HCT116 (cell line): ENCODE data around the gene FBRS. TPM values are rescaled to one million over a fixed set of nuclear protein-coding genes. Genes with fewer than 3 reads are reported as not detected.

Experiments
- ATAC-seq: fragments of 200-7000 bp; cut with Tn5 transposase; 2 replicates; pipeline ENCODE4 v1.9.1; 2020; ENCODE audit warnings: mild to moderate bottlenecking, moderate library complexity
- BruUV-seq: library from RNA; stranded (reverse); fragments of 400-500 nt; replicated peaks from 2 replicates; lab custom pipeline; 2021; lab: Mats Ljungman, UMichigan
- CTCF ChIA-PET: fragments of 300-600 bp; sonication (Branson Sonifier 250); formaldehyde crosslinking; loops from one replicate; lab custom pipeline; 2021; ENCODE audit warnings: antibody characterized with exemption; lab: Charles Lee
- POLR2A ChIA-PET: fragments of 300-600, 350-600 bp; sonication (Branson Sonifier 250); formaldehyde crosslinking; loops from one replicate; lab custom pipeline; 2021; ENCODE audit warnings: antibody characterized with exemption; lab: Charles Lee
- RAD21 ChIA-PET, 2 experiments: fragments of 300-600 bp; sonication (Branson Sonifier 250); formaldehyde crosslinking; loops; one replicate each; lab custom pipeline; 2023; ENCODE audit warnings: low total read pairs in 2 of 2; ENCODE audit not compliant: uncharacterized antibody in 2 of 2, unreplicated experiment in 2 of 2, low non-redundant PET in 1 of 2; lab: Charles Lee
- DNase-seq: peaks from one replicate; pipeline ENCODE4 v3.0.0-alpha.2; 2010; ENCODE audit warnings: low read depth, low spot score
- H2AFZ ChIP-seq: fragments of 200-600 bp; shearing (Covaris generic), sonication (generic); 2 replicates; pipeline ENCODE4 v1.6.1; 2017; ENCODE audit warnings: low read depth, mixed run types, mixed read lengths, antibody characterized with exemption, low read length; ENCODE audit not compliant: poor library complexity, severe bottlenecking
- H3K27ac ChIP-seq: 2 replicates; pipeline ENCODE4 v1.5.1; 2012; ENCODE audit warnings: low read depth, low read length
- H3K27me3 ChIP-seq: fragments of 200-600 bp; sonication (generic); 2 replicates; pipeline ENCODE4 v1.6.1; 2016; ENCODE audit warnings: mixed run types, low read length, mixed read lengths; ENCODE audit not compliant: insufficient read depth
- H3K36me3 ChIP-seq, 2 experiments: fragments of 200-500 bp in 1 of 2; fragments of 200-600 bp in 1 of 2; sonication (Bioruptor generic) in 1 of 2; sonication (generic) in 1 of 2; 2 replicates each; pipeline versions ENCODE4 v1.5.1 to v1.6.1; 2014 to 2016; ENCODE audit warnings: low read length in 2 of 2, inconsistent platforms in 1 of 2, mixed read lengths in 1 of 2, mixed run types in 1 of 2; ENCODE audit not compliant: insufficient read depth in 2 of 2, control insufficient read depth in 1 of 2
- H3K4me1 ChIP-seq, 2 experiments: fragments of 200-600 bp in 1 of 2; sonication (generic) in 1 of 2; 2 replicates each; pipeline versions ENCODE4 v1.5.1 to v1.6.1; 2012 to 2017; ENCODE audit warnings: low read length in 2 of 2, inconsistent platforms in 1 of 2, mild to moderate bottlenecking in 1 of 2, mixed read lengths in 1 of 2, mixed run types in 1 of 2, moderate library complexity in 1 of 2; ENCODE audit not compliant: insufficient read depth in 2 of 2, control insufficient read depth in 1 of 2
- H3K4me2 ChIP-seq: fragments of 200-600 bp; sonication (generic); 2 replicates; pipeline ENCODE4 v1.6.1; 2017; ENCODE audit warnings: mixed run types, low read length, mixed read lengths
- H3K4me3 ChIP-seq, 2 experiments: fragments of 200-600 bp in 1 of 2; sonication (generic) in 1 of 2; replicated peaks in 1 of 2; 2 replicates each; pipeline ENCODE4 v1.5.1; 2011 to 2016; ENCODE audit warnings: low read length in 2 of 2, control low read depth in 1 of 2, low read depth in 1 of 2, mild to moderate bottlenecking in 1 of 2, mixed read lengths in 1 of 2, mixed run types in 1 of 2
- H3K79me2 ChIP-seq: fragments of 200-600 bp; sonication (generic); 2 replicates; pipeline ENCODE4 v1.6.1; 2017; ENCODE audit warnings: mild to moderate bottlenecking, mixed run types, low read length, moderate library complexity, mixed read lengths; ENCODE audit not compliant: insufficient read depth
- H3K9ac ChIP-seq: fragments of 200-600 bp; sonication (generic); 2 replicates; pipeline ENCODE4 v1.6.1; 2016; ENCODE audit warnings: low read length, mixed read lengths
- H3K9me2 ChIP-seq: fragments of 200-600 bp; sonication (generic), shearing (Covaris generic); 2 replicates; pipeline ENCODE4 v1.6.1; 2017; ENCODE audit warnings: mixed run types, mild to moderate bottlenecking, moderate library complexity; ENCODE audit not compliant: insufficient read depth
- H3K9me3 ChIP-seq, 2 experiments: fragments of 200-500 bp in 1 of 2; fragments of 200-600 bp in 1 of 2; sonication (Bioruptor generic) in 1 of 2; sonication (generic) in 1 of 2; 2 replicates each; pipeline ENCODE4 v1.6.1; 2014 to 2017; ENCODE audit warnings: low read length in 2 of 2, mixed read lengths in 2 of 2, inconsistent platforms in 1 of 2, low read depth in 1 of 2, mild to moderate bottlenecking in 1 of 2, mixed run types in 1 of 2, moderate library complexity in 1 of 2; ENCODE audit not compliant: control insufficient read depth in 1 of 2, insufficient read depth in 1 of 2
- H4K20me1 ChIP-seq: fragments of 200-600 bp; sonication (generic), shearing (Covaris generic); 2 replicates; pipeline ENCODE4 v1.6.1; 2017; ENCODE audit warnings: mixed run types, mild to moderate bottlenecking, moderate library complexity; ENCODE audit not compliant: insufficient read depth
- JUND ChIP-seq: IDR thresholded peaks from 2 replicates; pipeline ENCODE4 v1.6.1; 2012
- POLR2AphosphoS5 ChIP-seq: IDR thresholded peaks from 2 replicates; pipeline ENCODE4 v1.6.1; 2011; ENCODE audit warnings: mild to moderate bottlenecking, low read depth, low read length, moderate library complexity
- TCF7L2 ChIP-seq: IDR thresholded peaks from 2 replicates; pipeline ENCODE4 v1.7.0; 2011; ENCODE audit warnings: borderline replicate concordance, inconsistent platforms; ENCODE audit not compliant: insufficient read depth, insufficient read length; ENCODE audit errors: extremely low read depth
- YY1 ChIP-seq: IDR thresholded peaks from 2 replicates; pipeline ENCODE4 v1.6.1; 2011; ENCODE audit warnings: low read length, low read depth, moderate library complexity, mild to moderate bottlenecking; ENCODE audit not compliant: insufficient replicate concordance; ENCODE audit errors: extremely low read depth
- intact Hi-C: fragments of 100-400 bp; cut with micrococcal nuclease; formaldehyde crosslinking; loops from 2 replicates; pipeline ENCODE4 v1.10.0; 2022
- total RNA-seq: library from RNA; stranded (reverse); gene quantifications from one replicate; pipeline ENCODE4 v1.2.1, GENCODE V29; 2021; ENCODE audit not compliant: unreplicated experiment

Gene FBRS
- total RNA-seq, 1 experiment from 2014 or later: 65.3 TPM

GRCh38 chr16:30650369-30651123 is 7.7 kb upstream of the FBRS start, which contains the start of gene PRR14:
Gene PRR14, plus strand, starts transcription at chr16:30650960. Its CDS starts 686 bp downstream, at chr16:30651646.
- Histone ChIP-seq H3K27ac (peak within 1 kb of the TSS; percentile 88), H3K27me3 (no peaks in the 10 kb centered on the region), H3K4me3 (peak within 1 kb of the TSS; percentile 93 to 97), H3K9me2 (no peaks in the 10 kb centered on the region), H3K4me1 (peaks cover 7 to 16% of the 10 kb centered on the region in 2 experiments; a peak in 3 of 4 replicates), H3K9me3 (no peaks in the 10 kb centered on the region), H3K9ac (peak within 1 kb of the TSS; percentile 96), H2AFZ (no peak within 1 kb of the TSS), H3K79me2 (peaks cover 15% of the 10 kb centered on the region; the same call in 1 of the 2 replicates), H3K4me2 (peak within 1 kb of the TSS; percentile 95), H3K36me3 (peaks cover 7 to 21% of the 10 kb centered on the region in 2 experiments), H4K20me1 (no peaks in the 10 kb centered on the region)
- ChIA-PET POLR2A (interaction anchor here (0.6 to 1.5 kb wide), 8 partner anchors 16 to 889 kb away, joined by 3 to 12 read pairs (median 4); partner anchors contain the start of gene DCTPP1), CTCF (interaction anchor here (0.7 to 1.6 kb wide), 11 partner anchors 8 to 558 kb away, joined by 3 to 6 read pairs (median 3); partner anchors contain the start of genes DCTPP1, ZNF48 and ZNF771), RAD21 (interaction anchor here (0.6 to 0.9 kb wide), 2 partner anchors 153 to 221 kb away, joined by 3 read pairs; partner anchors contain the start of gene DCTPP1 (in 1 of the 2))
- peak; percentile 100 for TF ChIP-seq YY1
- peak; percentile 55 for TF ChIP-seq TCF7L2
- no peak for TF ChIP-seq JUND
- TF ChIP-seq POLR2AphosphoS5: peak; percentile 52; the same call in 1 of the 2 replicates
- intact Hi-C loops: loop anchor here (2.0 kb wide), 1 partner anchor 272 kb away; the partner anchor contains the start of gene FBXL19
- no TSS peak for BruUV-seq
- ATAC-seq (peak; percentile 85), DNase-seq (peak; percentile 97)
